ENCODE results near the gene ACYP2. TPM values are rescaled to one million over a fixed set of nuclear protein-coding genes. Genes with fewer than 3 reads are reported as not detected.

The ACYP2 gene
- total RNA-seq, 1 donor from 2014 or later = 10.3 TPM

- H3K27me3 ChIP-seq (ENCODE audit: control insufficient read depth, insufficient read depth, low read length) = no peaks in the 10 kb centered on the region
- H3K36me3 ChIP-seq (ENCODE audit: control insufficient read depth, insufficient read depth, low read length) = no peaks in the 10 kb centered on the region
- DNase-seq (ENCODE audit: low read depth) = no peak
- H3K4me3 ChIP-seq (ENCODE audit: low read depth, low read length) = no peak overlapping the region
- TF ChIP-seq CTCF (IDR thresholded peaks at IDR 0.05; ENCODE audit: insufficient read depth, low read length, poor library complexity, severe bottlenecking) = no peak
Observed at GRCh38 chr2:54161660-54162424, 46.4 kb downstream of the ACYP2 start.

- no peak for DNase-seq (ENCODE audit: low read depth)
- no peaks in the 10 kb centered on the region for H3K36me3 ChIP-seq (ENCODE audit: control insufficient read depth, insufficient read depth, low read length)
Observed at GRCh38 chr2:54164106-54164505, 48.7 kb downstream of the ACYP2 start.

GRCh38 chr2:54166121-54166773, 50.8 kb downstream of the ACYP2 start:
- Histone ChIP-seq H3K27me3 (ENCODE audit: control insufficient read depth, insufficient read depth, low read length) (no peaks in the 10 kb centered on the region), H3K36me3 (ENCODE audit: control insufficient read depth, insufficient read depth, low read length) (no peaks in the 10 kb centered on the region), H3K4me3 (ENCODE audit: low read depth, low read length) (no peak overlapping the region)
- DNase-seq (ENCODE audit: low read depth) = no peak
- no peak for TF ChIP-seq CTCF (IDR thresholded peaks at IDR 0.05; ENCODE audit: insufficient read depth, low read length, poor library complexity, severe bottlenecking)

More at GRCh38 chr2:54164106-54164505, 48.7 kb downstream of the ACYP2 start:
- no peak for TF ChIP-seq CTCF (IDR thresholded peaks at IDR 0.05; ENCODE audit: insufficient read depth, low read length, poor library complexity, severe bottlenecking)
- H3K4me3 ChIP-seq (ENCODE audit: low read depth, low read length) = no peak overlapping the region
- H3K27me3 ChIP-seq (ENCODE audit: control insufficient read depth, insufficient read depth, low read length) = no peaks in the 10 kb centered on the region

GRCh38 chr2:54176577-54176976, 61.2 kb downstream of the ACYP2 start:
- no peak overlapping the region for H3K4me3 ChIP-seq (ENCODE audit: low read depth, low read length)
- H3K36me3 ChIP-seq (ENCODE audit: control insufficient read depth, insufficient read depth, low read length) = no peaks in the 10 kb centered on the region
- no peak for DNase-seq (ENCODE audit: low read depth)
- TF ChIP-seq CTCF (IDR thresholded peaks at IDR 0.05; ENCODE audit: insufficient read depth, low read length, poor library complexity, severe bottlenecking) = peak; percentile 52
- H3K27me3 ChIP-seq (ENCODE audit: control insufficient read depth, insufficient read depth, low read length) = no peaks in the 10 kb centered on the region

GRCh38 chr2:54183281-54183680, 67.9 kb downstream of the ACYP2 start:
- H3K27me3 ChIP-seq (ENCODE audit: control insufficient read depth, insufficient read depth, low read length) = no peaks in the 10 kb centered on the region
- DNase-seq (ENCODE audit: low read depth) = no peak
- no peaks in the 10 kb centered on the region for H3K36me3 ChIP-seq (ENCODE audit: control insufficient read depth, insufficient read depth, low read length)
- H3K4me3 ChIP-seq (ENCODE audit: low read depth, low read length) = no peak overlapping the region
- TF ChIP-seq CTCF (IDR thresholded peaks at IDR 0.05; ENCODE audit: insufficient read depth, low read length, poor library complexity, severe bottlenecking) = no peak

Measured in kidney epithelial cell (primary cell).